ENCODE measurements around the gene VAPB. TPM values are rescaled to one million over a fixed set of nuclear protein-coding genes. Genes with fewer than 3 reads are reported as not detected.
A peak's percentile ranks its signal among the peaks of the same experiment; 100 is the strongest.
"Not testable (repeated sequence)": the region's sequence is repeated elsewhere in the genome, so short reads cannot be mapped to it uniquely, and the experiment has no call there.

The VAPB gene
- total RNA-seq, 1 donor from 2014 or later = 11.1 TPM

DNA sequence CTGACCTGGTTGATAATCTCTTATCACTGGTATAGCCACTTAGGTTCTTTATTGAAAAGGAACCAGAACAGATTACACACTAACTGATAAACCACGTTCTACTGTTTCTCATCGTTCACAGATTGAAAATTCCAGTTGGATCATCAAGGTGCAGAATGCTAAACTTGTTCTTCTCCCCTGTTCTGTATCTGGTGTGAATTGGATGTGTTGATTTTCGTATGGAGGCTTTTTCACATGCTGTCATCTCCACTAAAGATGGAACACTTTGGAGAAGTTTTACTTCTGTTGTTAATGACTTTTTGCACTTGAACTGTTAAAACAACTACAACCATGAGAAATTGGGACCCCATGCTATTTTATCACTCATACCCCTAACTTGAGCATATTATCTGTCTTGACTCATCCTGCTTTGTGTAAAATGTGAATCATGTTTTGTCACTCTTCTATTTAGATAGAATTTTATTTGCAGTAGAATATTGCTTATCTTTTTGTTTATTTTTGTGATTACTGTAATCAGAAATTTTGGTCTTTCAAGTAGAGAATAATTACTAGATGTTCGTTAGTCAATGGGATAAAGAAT is 17.5 kb downstream of the VAPB start:
- Histone ChIP-seq H3K4me3 (no peak overlapping the region), H3K36me3 (no peaks in the 10 kb centered on the region), H3K27ac (no peak overlapping the region), H3K9me3 (no peaks in the 10 kb centered on the region), H3K4me1 (peaks cover 0 to 4% of the 10 kb centered on the region in 2 donors), H3K27me3 (no peaks in the 10 kb centered on the region)
- TF ChIP-seq, protein P1, sequence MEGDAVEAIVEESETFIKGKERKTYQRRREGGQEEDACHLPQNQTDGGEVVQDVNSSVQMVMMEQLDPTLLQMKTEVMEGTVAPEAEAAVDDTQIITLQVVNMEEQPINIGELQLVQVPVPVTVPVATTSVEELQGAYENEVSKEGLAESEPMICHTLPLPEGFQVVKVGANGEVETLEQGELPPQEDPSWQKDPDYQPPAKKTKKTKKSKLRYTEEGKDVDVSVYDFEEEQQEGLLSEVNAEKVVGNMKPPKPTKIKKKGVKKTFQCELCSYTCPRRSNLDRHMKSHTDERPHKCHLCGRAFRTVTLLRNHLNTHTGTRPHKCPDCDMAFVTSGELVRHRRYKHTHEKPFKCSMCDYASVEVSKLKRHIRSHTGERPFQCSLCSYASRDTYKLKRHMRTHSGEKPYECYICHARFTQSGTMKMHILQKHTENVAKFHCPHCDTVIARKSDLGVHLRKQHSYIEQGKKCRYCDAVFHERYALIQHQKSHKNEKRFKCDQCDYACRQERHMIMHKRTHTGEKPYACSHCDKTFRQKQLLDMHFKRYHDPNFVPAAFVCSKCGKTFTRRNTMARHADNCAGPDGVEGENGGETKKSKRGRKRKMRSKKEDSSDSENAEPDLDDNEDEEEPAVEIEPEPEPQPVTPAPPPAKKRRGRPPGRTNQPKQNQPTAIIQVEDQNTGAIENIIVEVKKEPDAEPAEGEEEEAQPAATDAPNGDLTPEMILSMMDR (IDR thresholded peaks at IDR 0.05) = no peak
- no peak for DNase-seq (ENCODE audit: low spot score in 2 of 2)
- intact Hi-C loops (cut with DNase I) = no loop called here

DNA sequence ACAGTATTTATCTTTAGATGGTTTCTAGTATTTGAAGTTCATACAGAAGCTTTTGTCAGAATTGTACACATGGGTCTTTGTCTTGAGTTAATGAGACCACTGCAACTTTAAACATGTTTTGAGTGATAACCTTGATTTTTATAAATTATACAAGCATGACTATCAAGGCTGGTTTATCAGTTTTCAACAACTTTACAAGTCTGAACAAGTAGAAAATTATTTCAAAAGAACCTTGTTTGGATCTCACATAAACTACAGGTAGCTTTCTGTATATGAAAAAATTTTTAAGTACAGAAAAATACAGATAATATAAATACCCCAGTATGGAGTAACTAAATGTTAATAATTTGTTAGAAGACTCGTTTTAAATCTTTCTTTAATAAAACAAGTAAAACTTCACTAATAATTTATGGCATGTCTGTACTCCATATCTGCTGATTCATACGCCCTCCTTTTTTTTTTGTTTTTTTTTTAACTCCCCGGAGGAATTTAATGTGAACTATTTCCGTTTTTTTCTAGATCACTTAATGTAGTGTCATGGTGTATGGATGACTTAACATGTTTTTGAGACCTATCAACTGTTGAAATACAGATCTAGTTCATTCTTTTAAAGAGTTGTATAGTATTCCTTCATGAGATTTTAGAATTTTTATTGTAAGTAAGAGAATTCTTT is 18.3 kb downstream of the VAPB start:
- peak overlapping the region; percentile 30 to 66 for H3K27ac ChIP-seq
- TF ChIP-seq, protein P1 (IDR thresholded peaks at IDR 0.05) = no peak
- intact Hi-C loops (cut with DNase I) = no loop called here

DNA sequence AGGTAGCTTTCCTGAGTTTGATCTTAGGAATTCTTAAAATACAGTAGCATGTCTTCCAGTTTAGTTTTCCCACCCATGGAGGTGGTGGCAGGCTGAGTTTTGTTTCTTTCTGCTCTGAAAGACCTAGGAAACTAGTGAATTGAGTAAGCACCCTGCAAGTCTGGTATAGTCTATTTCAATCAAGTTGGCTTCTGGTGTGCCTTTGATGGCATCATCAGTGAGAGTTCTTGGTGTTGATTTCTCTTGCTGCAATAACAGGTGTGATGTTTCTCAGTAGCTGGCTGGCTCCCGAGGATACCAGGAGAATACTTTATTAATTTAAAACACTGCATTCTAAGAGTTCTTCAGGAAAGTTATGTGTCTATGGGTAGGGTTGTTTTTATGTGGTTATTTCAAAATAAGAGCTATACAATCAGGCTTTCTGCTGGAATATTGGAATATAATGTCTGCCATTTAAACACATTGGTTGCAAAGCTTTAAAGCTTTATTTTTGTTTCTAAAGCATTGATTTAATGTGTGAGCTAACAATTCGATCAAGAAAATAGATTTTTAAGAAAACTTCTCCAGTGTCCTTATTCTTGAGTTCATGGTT is 19.0 kb downstream of the VAPB start:
- Histone ChIP-seq H3K9me3 (no peaks in the 10 kb centered on the region), H3K27me3 (no peaks in the 10 kb centered on the region), H3K4me3 (no peak overlapping the region), H3K4me1 (peaks cover 0 to 4% of the 10 kb centered on the region in 2 donors), H3K27ac (peak overlapping the region; percentile 30 to 66), H3K36me3 (no peaks in the 10 kb centered on the region)
- intact Hi-C loops (cut with DNase I) = no loop called here
- TF ChIP-seq, protein P1 (IDR thresholded peaks at IDR 0.05) = no peak
- no peak for DNase-seq (ENCODE audit: low spot score in 2 of 2)

More for the DNA sequence above, 18.3 kb downstream of the VAPB start:
- no peaks in the 10 kb centered on the region for H3K9me3 ChIP-seq
- H3K4me3 ChIP-seq = no peak overlapping the region
- no peaks in the 10 kb centered on the region for H3K36me3 ChIP-seq
- no peaks in the 10 kb centered on the region for H3K27me3 ChIP-seq
- H3K4me1 ChIP-seq = peaks cover 0 to 4% of the 10 kb centered on the region in 2 donors
- no peak for DNase-seq (ENCODE audit: low spot score in 2 of 2)

DNA sequence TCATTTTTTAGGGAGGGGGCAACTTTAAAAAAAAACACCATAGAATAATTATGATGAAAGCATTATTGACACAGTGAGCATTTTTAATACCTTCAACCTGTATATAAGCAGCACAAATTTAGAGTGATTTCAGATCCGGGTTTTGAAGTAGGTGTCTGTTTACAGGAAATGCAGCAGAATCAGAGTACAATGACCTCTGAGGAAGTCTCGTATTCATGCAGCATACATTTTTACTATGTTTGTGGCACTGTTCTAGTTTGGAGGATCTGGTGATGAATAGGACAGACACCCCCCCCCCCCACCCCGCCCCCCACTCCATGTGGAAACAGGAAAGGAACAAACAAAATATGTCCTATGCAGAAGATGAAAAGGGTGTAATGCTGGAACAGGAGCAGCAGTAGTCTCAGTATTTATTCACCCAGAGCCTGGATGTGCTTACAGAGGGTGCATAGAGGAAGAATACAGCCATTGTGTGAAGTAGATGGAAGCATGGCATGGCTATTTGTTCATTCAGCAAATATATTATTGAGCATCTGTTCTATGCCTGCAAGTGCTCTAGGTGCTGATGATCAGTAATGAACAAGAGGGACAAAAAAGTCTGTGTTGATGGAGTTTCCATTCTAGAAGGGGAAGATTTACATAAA is 19.7 kb downstream of the VAPB start:
- Histone ChIP-seq H3K36me3 (no peaks in the 10 kb centered on the region), H3K27ac (no peak overlapping the region), H3K4me1 (peaks cover 0 to 4% of the 10 kb centered on the region in 2 donors), H3K4me3 (no peak overlapping the region), H3K27me3 (no peaks in the 10 kb centered on the region), H3K9me3 (no peaks in the 10 kb centered on the region)
- DNase-seq (ENCODE audit: low spot score in 2 of 2) = no peak
- TF ChIP-seq, protein P1 (IDR thresholded peaks at IDR 0.05) = no peak
- intact Hi-C loops (cut with DNase I) = no loop called here

DNA sequence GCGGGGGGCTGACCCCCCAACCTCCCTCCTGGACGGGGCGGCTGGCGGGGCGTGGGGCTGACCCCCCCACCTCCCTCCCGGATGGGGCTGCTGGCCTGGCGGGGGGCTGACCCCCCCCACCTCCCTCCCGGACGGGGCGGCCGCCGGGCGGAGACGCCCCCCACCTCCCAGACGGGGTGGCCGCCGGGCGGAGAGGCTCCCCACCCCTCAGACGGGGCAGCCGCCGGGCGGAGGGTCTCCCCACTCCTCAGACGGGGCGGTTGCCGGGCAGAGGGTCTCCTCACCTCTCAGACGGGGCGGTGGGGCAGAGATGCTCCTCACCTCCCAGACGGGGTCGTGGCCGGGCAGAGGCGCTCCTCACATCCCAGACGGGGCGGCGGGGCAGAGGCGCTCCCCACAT is 25.2 kb downstream of the VAPB start:
- DNase-seq (ENCODE audit: low spot score in 2 of 2); H3K27ac ChIP-seq; H3K4me3 ChIP-seq; intact Hi-C loops (cut with DNase I); H3K9me3 ChIP-seq; H3K4me1 ChIP-seq; H3K27me3 ChIP-seq; H3K36me3 ChIP-seq: not testable (repeated sequence)

DNA sequence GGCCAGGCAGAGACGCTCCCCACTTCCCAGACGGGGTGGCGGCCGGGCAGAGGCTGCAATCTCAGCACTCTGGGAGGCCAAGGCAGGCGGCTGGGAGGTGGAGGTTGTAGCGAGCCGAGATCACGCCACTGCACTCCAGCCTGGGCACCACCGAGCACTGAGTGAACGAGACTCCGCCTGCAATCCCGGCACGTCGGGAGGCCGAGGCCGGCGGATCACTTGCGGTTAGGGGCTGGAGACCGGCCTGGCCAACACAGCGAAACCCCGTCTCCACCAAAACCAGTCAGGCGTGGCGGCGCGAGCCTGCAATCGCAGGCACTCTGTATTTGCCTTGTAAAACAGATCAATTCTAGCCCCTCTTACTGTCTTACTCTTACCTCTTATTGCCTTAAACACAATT is 25.8 kb downstream of the VAPB start:
- H3K27me3 ChIP-seq; H3K36me3 ChIP-seq; intact Hi-C loops (cut with DNase I); H3K4me1 ChIP-seq; DNase-seq (ENCODE audit: low spot score in 2 of 2); H3K9me3 ChIP-seq; H3K4me3 ChIP-seq; H3K27ac ChIP-seq: not testable (repeated sequence)

Measured in ascending aorta (tissue), 2 donors.